Caki2 (cell line): ENCODE measurements around the gene WWP2. TPM values are rescaled to one million over a fixed set of nuclear protein-coding genes. Genes with fewer than 3 reads are reported as not detected.
A peak's percentile ranks its signal among the peaks of the same experiment; 100 is the strongest.

Experiments used
- DNase-seq: peaks from one replicate; pipeline ENCODE4 v3.0.0-alpha.2; 2015; ENCODE audit warnings: low read depth
- in situ Hi-C: cut with HindIII; loops from 2 replicates; pipeline ENCODE4 v1.10.0; 2016; ENCODE audit warnings: low sequenced_read_pairs, low pct_unique_long_range_greater_than_20kb, mixed read lengths
- total RNA-seq: library from RNA; depleted of rRNA; stranded (reverse); fragments of >200 nt; shearing (Covaris generic); gene quantifications from 2 replicates; pipeline ENCODE4 v1.2.3, GENCODE V29; 2014; ENCODE audit warnings: low replicate concordance

WWP2 gene
- total RNA-seq, 1 experiment from 2014 or later: 17.5 TPM

DNA sequence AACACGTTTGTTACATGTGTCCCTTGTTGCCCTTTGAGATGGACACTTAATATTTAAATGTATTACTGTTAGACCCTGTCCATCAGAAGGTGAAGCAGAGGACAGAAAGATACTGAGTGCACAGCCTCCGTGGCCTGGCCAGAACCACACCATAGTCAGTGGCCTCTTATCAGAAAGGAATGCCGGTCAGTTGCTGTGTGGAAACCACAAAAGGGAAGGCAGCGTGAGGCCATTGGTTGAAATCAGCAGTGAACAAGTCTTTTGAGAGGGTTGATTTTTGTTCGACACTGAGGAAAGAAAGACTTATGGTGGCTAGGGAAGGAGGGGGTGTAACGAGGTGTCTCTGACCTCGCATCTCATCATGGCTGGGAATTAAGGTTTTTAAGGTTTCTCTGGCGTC lies 103.6 kb downstream of the WWP2 start:
- DNase-seq: no peak
- in situ Hi-C loops: no loop called here

DNA sequence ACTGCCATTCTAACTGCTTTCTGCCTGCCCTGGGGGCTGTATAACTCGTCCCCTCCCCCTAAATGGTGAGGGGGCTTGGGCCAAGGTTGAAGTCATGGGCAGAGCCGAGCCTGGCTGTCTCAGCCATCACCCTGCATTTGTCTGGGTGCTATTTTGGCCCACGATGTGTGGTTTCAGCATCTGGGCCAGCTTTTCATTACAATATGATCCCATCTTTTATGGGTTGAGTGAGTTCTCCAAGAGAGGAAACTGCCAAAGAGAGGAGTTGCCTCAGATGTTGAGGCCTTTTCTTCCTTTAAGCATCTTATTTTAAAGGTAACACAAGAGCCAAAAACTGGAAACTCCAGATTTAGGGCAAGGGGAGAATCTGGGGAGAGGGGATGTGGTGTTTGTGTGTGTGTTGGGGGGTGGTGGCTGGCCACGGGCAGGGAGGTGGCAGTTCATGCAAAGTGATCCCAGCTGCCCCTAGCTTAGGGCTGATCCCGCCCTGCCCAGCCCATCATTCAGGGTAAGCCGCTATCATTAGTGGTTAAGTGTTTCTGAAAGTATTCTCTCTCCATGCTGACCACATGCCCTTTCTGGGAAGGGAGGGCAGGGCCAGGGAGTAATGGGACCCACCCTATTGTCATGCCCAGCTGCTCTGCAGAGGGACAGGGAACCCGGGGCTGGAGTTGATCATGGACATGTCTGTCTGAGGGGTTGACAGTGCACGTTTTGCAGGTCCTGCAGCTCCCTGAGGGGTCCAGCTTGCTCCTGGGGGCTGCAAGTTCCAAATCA lies 105.8 kb downstream of the WWP2 start:
- in situ Hi-C loops: no loop called here
- DNase-seq: no peak

- in situ Hi-C loops: no loop called here
Observed at GRCh38 chr16:69870761-69871160, 108.6 kb downstream of the WWP2 start.

DNA sequence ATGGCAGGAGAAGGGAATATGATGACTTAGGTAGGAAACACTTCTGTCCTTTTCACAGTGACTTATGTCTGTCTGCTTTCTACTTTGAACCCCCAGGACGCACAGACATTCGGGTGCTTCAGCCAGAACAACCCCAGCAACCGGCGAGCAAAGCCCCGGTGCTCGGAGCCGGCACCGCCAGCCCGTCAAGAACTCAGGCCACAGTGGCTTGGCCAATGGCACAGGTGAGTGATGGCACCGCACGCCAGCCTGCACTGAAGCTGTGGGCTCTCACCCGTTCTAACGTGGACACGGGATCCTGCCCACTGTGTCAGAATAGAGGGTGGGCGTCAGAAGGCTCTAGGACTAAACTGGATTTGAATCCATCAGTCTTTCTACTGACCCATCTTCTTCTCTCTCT lies 109.6 kb downstream of the WWP2 start:
- in situ Hi-C loops: no loop called here
- no peak for DNase-seq

More at GRCh38 chr16:69870761-69871160, 108.6 kb downstream of the WWP2 start:
- DNase-seq: no peak

GRCh38 chr16:69872888-69873287 lies 110.8 kb downstream of the WWP2 start:
- in situ Hi-C loops: no loop called here

GRCh38 chr16:69873783-69874182 lies 111.7 kb downstream of the WWP2 start:
- no peak for DNase-seq
- in situ Hi-C loops: no loop called here

More at GRCh38 chr16:69872888-69873287, 110.8 kb downstream of the WWP2 start:
- no peak for DNase-seq

DNA sequence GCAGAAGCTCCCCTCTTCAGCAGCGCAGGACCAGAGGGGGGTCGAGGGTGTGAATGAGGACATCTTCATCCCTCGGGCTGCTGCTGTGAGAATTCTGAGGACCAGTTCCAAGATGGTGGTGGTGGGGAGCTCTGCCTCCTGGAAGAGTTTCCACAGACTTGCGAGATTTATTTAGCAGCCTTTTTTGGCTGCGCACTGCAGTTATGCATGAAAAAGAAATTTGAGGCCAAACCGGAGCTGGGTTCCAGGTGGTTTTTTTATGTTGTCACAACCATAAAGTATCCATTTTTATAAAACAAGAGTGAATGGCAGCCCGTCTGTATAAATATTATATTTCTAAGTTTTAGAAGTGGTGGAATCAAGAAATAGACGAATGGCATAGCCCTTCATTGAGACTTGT lies 112.1 kb downstream of the WWP2 start:
- DNase-seq: no peak
- in situ Hi-C loops: no loop called here

DNA sequence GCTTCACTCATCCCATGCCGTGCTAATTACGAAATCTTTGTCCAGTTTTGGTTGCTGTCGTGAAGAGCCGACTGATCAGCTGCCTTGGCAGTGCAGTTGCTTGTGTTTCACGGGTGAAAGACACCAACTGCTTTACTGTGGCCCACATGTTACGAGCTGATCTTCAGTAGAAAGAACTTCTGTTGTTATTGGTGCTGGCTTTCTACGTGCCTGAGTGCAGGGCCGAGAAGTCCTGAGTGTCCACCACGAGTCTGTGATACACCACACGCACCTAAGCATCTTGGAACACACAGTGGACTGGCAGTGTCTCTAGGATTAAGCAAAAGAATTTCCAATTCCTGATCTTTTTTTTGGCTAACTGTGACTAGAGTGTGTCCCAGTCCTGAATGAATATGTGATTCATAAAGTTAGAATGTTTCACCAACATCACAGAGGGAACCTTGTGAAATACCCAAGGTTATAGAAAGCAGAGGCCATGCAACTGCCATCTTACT lies 118.6 kb downstream of the WWP2 start:
- in situ Hi-C loops: no loop called here
- no peak for DNase-seq

DNA sequence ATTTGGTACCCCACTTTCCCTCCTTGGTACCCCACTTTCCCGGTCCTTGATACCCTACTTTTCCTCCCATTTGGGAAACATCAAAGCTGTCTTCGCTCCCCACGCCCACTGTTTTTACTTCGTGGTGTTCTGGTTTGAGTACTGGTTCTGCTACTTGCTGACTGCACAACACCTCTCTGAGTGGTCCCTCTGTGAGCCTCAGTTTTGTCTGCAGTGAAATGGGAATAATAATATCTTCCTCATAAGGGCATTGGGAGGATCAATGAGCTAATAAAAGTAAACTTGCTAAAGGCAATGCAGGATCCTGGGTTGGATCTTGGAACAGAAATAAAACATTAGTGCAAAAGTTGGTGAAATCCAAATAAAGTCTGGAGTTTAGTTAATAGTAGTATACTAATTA lies 119.0 kb downstream of the WWP2 start:
- in situ Hi-C loops: no loop called here
- no peak for DNase-seq

DNA sequence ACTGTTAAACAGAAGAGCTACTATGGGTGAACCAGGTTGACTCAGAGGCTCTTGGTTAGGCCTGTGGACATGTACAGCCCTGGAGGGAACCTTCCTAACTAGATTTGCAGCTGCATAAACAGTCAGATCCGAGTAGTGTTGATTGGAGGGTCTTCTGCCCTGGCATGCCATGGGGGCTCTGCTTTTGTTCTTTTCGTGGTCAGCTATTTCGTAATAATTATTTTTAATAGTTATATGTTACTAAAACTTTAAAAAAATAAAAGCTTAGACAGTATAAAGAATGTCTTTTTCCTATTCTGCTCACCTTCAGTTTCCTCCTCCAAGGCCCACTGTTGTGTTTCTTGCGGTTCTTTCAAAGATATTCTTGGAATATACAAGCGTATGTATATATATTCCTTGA lies 121.6 kb downstream of the WWP2 start:
- DNase-seq: no peak
- in situ Hi-C loops: no loop called here

- DNase-seq: no peak
- in situ Hi-C loops: no loop called here
Observed at GRCh38 chr16:69885722-69886121, 123.6 kb downstream of the WWP2 start.

- no peak for DNase-seq
- in situ Hi-C loops: no loop called here
Observed at GRCh38 chr16:69886726-69887125, 124.6 kb downstream of the WWP2 start.

DNA sequence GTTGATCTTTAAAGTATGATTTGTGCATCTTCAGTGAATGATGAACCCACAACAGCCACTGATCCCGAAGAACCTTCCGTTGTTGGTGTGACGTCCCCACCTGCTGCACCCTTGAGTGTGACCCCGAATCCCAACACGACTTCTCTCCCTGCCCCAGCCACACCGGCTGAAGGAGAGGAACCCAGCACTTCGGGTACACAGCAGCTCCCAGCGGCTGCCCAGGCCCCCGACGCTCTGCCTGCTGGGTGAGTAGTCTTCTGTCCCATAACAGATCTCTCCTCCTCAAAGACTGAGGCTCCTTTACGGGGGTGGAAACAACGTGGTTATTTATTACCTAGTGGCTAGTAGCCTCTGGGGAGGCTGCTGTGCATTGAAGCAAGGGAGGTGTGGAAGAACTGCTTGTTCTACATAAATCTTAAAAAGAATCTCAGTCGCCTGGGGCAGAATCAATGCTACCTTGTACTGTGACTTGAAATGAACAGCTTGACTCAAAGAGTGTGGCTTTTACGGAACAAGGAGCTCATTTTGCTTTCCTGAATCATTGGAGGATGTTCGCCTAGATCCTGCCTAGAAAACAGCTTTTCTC lies 126.0 kb downstream of the WWP2 start:
- DNase-seq: peak; percentile 76
- in situ Hi-C loops: no loop called here

DNA sequence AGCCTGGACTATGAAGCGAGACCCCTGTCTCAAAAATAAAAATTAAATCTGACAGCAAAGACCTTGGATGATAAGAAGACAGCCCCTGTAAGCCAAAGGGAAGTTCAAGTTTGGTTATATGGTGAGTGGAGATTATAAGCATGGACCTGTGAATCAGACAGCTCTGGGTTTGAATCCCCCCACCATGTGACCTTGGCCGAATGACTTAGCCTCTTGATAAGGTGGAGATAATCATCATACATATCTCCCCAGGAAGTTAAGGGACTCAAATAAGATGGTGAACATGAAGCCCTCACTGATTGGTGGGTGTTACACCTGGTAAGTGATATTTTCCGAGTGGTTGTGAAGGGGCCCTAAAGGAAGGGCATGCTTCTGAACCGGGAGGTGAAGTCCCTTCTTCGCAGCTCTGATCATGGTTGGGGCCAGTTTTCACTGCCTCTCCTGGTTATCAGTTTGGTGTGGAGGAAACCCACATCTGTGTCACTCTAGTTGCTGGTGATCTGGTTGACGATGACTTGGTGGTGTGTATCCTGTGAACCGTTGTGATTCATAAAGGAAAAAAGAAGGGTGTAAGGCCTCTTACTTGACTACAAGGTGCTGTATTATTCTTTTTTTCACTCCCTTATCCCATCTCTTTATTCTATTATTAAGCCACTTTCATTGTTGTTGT lies 127.3 kb downstream of the WWP2 start:
- in situ Hi-C loops: no loop called here
- DNase-seq: no peak

- peak; percentile 6 for DNase-seq
- in situ Hi-C loops: no loop called here
Observed at GRCh38 chr16:69890114-69890891, 128.2 kb downstream of the WWP2 start.

- DNase-seq: no peak
- in situ Hi-C loops: no loop called here
Observed at GRCh38 chr16:69890892-69891282, 128.8 kb downstream of the WWP2 start.

DNA sequence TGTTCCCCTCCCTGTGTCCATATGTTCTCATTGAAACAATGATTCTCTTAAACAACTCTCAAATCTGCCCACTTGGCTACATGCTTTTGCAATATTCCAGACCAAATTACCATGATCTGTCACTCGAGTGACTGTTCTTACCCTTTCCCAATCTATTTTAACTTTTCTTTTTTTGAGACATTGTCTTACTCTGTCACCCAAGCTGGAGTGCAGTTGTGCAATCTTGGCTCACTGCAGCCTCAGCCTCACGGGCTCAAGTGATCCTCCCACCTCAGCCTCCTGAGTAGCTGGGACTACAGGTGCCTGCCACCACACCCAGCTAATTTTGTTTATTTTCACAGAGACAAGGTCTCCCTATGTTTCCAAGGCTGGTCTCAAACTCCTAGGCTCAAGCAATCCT lies 130.2 kb downstream of the WWP2 start:
- in situ Hi-C loops: no loop called here
- no peak for DNase-seq

GRCh38 chr16:69893106-69893505 lies 131.0 kb downstream of the WWP2 start:
- DNase-seq: no peak
- in situ Hi-C loops: no loop called here

- no peak for DNase-seq
- in situ Hi-C loops: no loop called here
Observed at GRCh38 chr16:69894676-69895075, 132.5 kb downstream of the WWP2 start.
